DND-41 (cell line): ENCODE data around the gene MCRIP2.

Source experiments
- ATAC-seq: fragments of 200-7000 bp; cut with Tn5 transposase; 3 replicates; pipeline ENCODE4 v1.9.1; 2021; ENCODE audit warnings: low read depth; ENCODE audit not compliant: insufficient read depth
- DNase-seq: peaks from one replicate; pipeline ENCODE4 v3.0.0-alpha.2; 2020
- H2AFZ ChIP-seq: 2 replicates; pipeline ENCODE4 v1.6.0; 2012; ENCODE audit warnings: low read depth, low read length
- H3K27ac ChIP-seq: 2 replicates; pipeline ENCODE4 v1.5.1; 2012; ENCODE audit warnings: low read length, inconsistent platforms
- H3K27me3 ChIP-seq: fragments of 200-600 bp; sonication (generic); 2 replicates; pipeline ENCODE4 v1.6.0; 2012; ENCODE audit warnings: low read length, mild to moderate bottlenecking, inconsistent platforms; ENCODE audit not compliant: insufficient read depth, poor library complexity
- H3K36me3 ChIP-seq: 2 replicates; pipeline ENCODE4 v1.5.1; 2012; ENCODE audit warnings: low read length, inconsistent platforms; ENCODE audit not compliant: insufficient read depth
- H3K4me1 ChIP-seq: 2 replicates; pipeline ENCODE4 v1.5.1; 2012; ENCODE audit warnings: mild to moderate bottlenecking, low read length; ENCODE audit not compliant: insufficient read depth
- H3K4me2 ChIP-seq: 2 replicates; pipeline ENCODE4 v1.6.0; 2012; ENCODE audit warnings: mild to moderate bottlenecking, moderate library complexity, low read length, inconsistent platforms; ENCODE audit not compliant: insufficient read depth
- H3K4me3 ChIP-seq, 2 experiments: fragments of 200-600 bp in 1 of 2; shearing (Covaris generic) in 1 of 2; 2 replicates each; pipeline ENCODE4 v1.5.1; 2012 to 2016; ENCODE audit warnings: inconsistent platforms in 2 of 2, low read length in 2 of 2, mild to moderate bottlenecking in 2 of 2, low read depth in 1 of 2, moderate library complexity in 1 of 2
- H3K79me2 ChIP-seq: 2 replicates; pipeline ENCODE4 v1.6.0; 2012; ENCODE audit warnings: low read length, inconsistent platforms; ENCODE audit not compliant: insufficient read depth
- H3K9ac ChIP-seq: 2 replicates; pipeline ENCODE4 v1.6.0; 2012; ENCODE audit warnings: low read depth, mild to moderate bottlenecking, inconsistent platforms, low read length, moderate library complexity
- H3K9me3 ChIP-seq: 2 replicates; pipeline ENCODE4 v1.5.1; 2012; ENCODE audit warnings: low read length, moderate library complexity, mild to moderate bottlenecking, inconsistent platforms; ENCODE audit not compliant: insufficient read depth, severe bottlenecking
- H4K20me1 ChIP-seq: 2 replicates; pipeline ENCODE4 v1.6.0; 2012; ENCODE audit warnings: low read length; ENCODE audit not compliant: insufficient read depth
- CTCF ChIP-seq: IDR thresholded peaks from 2 replicates; pipeline ENCODE4 v1.5.1; 2012; ENCODE audit warnings: borderline replicate concordance, low read length, moderate library complexity, mild to moderate bottlenecking; ENCODE audit not compliant: poor library complexity, severe bottlenecking; ENCODE audit errors: extremely low read depth
- EZH2 ChIP-seq: IDR thresholded peaks from 3 replicates; pipeline ENCODE4 v1.6.1; 2012; ENCODE audit warnings: borderline replicate concordance, low read depth, mild to moderate bottlenecking, moderate library complexity, low read length, inconsistent platforms; ENCODE audit not compliant: severe bottlenecking

MCRIP2 gene

DNA sequence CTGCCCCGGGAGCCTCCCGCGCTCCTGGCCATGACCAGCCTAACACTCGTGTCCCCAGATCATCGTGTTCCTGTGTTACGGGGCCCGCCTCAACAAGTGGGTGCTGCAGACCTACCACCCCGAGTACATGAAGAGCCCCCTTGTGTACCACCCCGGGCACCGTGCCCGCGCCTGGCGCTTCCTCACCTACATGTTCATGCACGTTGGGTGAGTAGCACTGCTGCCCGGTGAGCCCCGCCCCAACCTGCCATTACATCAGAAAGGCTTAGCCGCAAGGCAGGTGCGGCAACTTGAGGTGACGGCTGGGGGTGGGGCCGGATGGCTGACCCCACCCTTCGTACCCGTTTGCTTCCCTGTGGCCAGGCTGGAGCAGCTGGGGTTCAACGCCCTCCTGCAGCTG is 35.3 kb downstream of the MCRIP2 start:
- DNase-seq = no peak
- no peaks in the 10 kb centered on the region for H3K27me3 ChIP-seq

DNA sequence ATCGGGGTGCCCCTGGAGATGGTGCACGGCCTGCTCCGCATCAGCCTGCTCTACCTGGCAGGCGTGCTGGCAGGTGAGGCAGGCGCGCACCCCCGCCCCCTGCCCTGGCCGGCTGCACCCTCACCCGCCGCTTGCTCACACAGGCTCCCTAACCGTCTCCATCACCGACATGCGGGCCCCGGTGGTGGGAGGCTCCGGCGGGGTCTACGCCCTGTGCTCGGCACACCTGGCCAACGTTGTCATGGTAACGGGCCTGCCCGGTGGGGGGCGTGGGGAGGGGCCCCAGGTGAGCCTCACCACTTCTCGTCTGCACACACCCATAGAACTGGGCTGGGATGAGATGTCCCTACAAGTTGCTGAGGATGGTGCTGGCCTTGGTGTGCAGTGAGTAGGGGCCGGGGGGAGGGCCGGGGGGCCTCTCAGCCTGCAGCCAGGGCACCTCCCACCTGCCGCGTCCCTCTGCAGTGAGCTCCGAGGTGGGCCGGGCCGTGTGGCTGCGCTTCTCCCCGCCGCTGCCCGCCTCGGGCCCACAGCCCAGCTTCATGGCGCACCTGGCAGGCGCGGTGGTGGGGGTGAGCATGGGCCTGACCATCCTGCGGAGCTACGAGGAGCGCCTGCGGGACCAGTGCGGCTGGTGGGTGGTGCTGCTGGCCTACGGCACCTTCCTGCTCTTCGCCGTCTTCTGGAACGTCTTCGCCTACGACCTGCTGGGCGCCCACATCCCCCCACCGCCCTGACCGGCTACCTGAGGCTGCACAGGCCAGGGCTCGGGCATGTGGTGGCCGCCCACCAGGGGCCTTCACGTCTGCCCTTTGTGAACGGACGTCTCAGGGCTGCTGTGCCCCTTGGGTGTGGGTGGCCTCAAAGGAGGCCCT is 35.9 kb downstream of the MCRIP2 start:
- no peak for DNase-seq
- Histone ChIP-seq H3K9me3 (no peaks in the 10 kb centered on the region), H3K79me2 (peaks cover 22% of the 10 kb centered on the region), H3K9ac (no peak overlapping the region), H3K27ac (no peak overlapping the region), H4K20me1 (peaks cover 56% of the 10 kb centered on the region), H3K4me2 (no peak overlapping the region), H2AFZ (no peak overlapping the region), H3K4me1 (peaks cover 32% of the 10 kb centered on the region), H3K4me3 (no peak overlapping the region), H3K27me3 (no peaks in the 10 kb centered on the region), H3K36me3 (peaks cover 32% of the 10 kb centered on the region)
- TF ChIP-seq EZH2 = no peak
- TF ChIP-seq CTCF = no peak
- ATAC-seq = no peak

More for the DNA sequence above, 35.3 kb downstream of the MCRIP2 start:
- H3K27ac ChIP-seq = no peak overlapping the region
- peaks cover 32% of the 10 kb centered on the region for H3K36me3 ChIP-seq
- H3K4me1 ChIP-seq = peaks cover 25% of the 10 kb centered on the region
- no peak for TF ChIP-seq EZH2
- no peak for TF ChIP-seq CTCF
- peaks cover 56% of the 10 kb centered on the region for H4K20me1 ChIP-seq
- ATAC-seq = no peak
- H3K9me3 ChIP-seq = no peaks in the 10 kb centered on the region
- H3K4me2 ChIP-seq = no peak overlapping the region
- no peak overlapping the region for H3K4me3 ChIP-seq
- no peak overlapping the region for H2AFZ ChIP-seq
- H3K79me2 ChIP-seq = peaks cover 16% of the 10 kb centered on the region
- H3K9ac ChIP-seq = no peak overlapping the region

- H3K27me3 ChIP-seq = no peaks in the 10 kb centered on the region
- H3K9me3 ChIP-seq = no peaks in the 10 kb centered on the region
- no peak overlapping the region for H2AFZ ChIP-seq
- H4K20me1 ChIP-seq = peaks cover 57% of the 10 kb centered on the region
- peaks cover 32% of the 10 kb centered on the region for H3K36me3 ChIP-seq
- no peak overlapping the region; the same call in 1 of the 2 replicates for H3K27ac ChIP-seq
- H3K9ac ChIP-seq = no peak overlapping the region
- peaks cover 30% of the 10 kb centered on the region for H3K79me2 ChIP-seq
- DNase-seq (no peak), ATAC-seq (no peak)
- peaks cover 40% of the 10 kb centered on the region for H3K4me1 ChIP-seq
- H3K4me3 ChIP-seq = no peak overlapping the region
- no peak overlapping the region for H3K4me2 ChIP-seq
- no peak for TF ChIP-seq EZH2
- TF ChIP-seq CTCF = no peak
Observed at GRCh38 chr16:678209-678857, 36.7 kb downstream of the MCRIP2 start.
